Gastrocnemius medialis (tissue), 4 donors: Measurements from ENCODE around the gene SLC19A2. TPM values are rescaled to one million over a fixed set of nuclear protein-coding genes. Genes with fewer than 3 reads are reported as not detected.
A peak's percentile ranks its signal among the peaks of the same experiment; 100 is the strongest.

Experiments used
- ATAC-seq, 2 donors: fragments of 150-250 bp; one replicate each; pipeline ENCODE4 v1.9.1; 2016
- DNase-seq, 2 donors: peaks; one replicate each; pipeline ENCODE4 v3.0.0-alpha.2; 2019
- H3K27ac ChIP-seq, 4 donors: fragments of 200-600 bp; sonication (generic); 1 replicate in 1 of 4; 2 replicates in 3 of 4; pipeline ENCODE4 v1.5.1; 2016 to 2018; ENCODE audit warnings: mild to moderate bottlenecking in 2 of 4, moderate library complexity in 1 of 4
- H3K27me3 ChIP-seq, 3 donors: fragments of 200-600 bp; sonication (generic) in 2 of 3; 1 replicate in 1 of 3; 2 replicates in 2 of 3; pipeline versions ENCODE4 v1.5.1 to v1.6.0; 2016 to 2019; ENCODE audit warnings: mild to moderate bottlenecking in 1 of 3, moderate library complexity in 1 of 3
- H3K36me3 ChIP-seq, 2 donors: fragments of 200-600 bp; sonication (generic) in 1 of 2; one replicate each; pipeline ENCODE4 v1.5.1; 2017 to 2018
- H3K4me1 ChIP-seq, 2 donors: fragments of 200-600 bp; sonication (generic) in 1 of 2; one replicate each; pipeline ENCODE4 v1.5.1; 2016 to 2017; ENCODE audit warnings: mild to moderate bottlenecking in 2 of 2
- H3K4me3 ChIP-seq, 4 donors: fragments of 200-600 bp; sonication (generic) in 3 of 4; 1 replicate in 1 of 4; 2 replicates in 3 of 4; pipeline ENCODE4 v1.5.1; 2016 to 2019; ENCODE audit warnings: mild to moderate bottlenecking in 2 of 4
- H3K9me3 ChIP-seq, 3 donors: fragments of 200-600 bp; sonication (generic) in 2 of 3; 1 replicate in 1 of 3; 2 replicates in 2 of 3; pipeline ENCODE4 v1.5.1; 2016 to 2019
- POLR2A ChIP-seq, 2 donors: fragments of 450-650 bp; IDR thresholded peaks; one replicate each; pipeline ENCODE4 v1.6.1; 2017; ENCODE audit warnings: antibody characterized with exemption in 2 of 2, mild to moderate bottlenecking in 2 of 2, moderate library complexity in 2 of 2
- in situ Hi-C, 4 donors: fragments of 200-750 bp; cut with MboI; loops; one replicate each; pipeline versions ENCODE4 v1.15.0 to v1.8.0; 2017; ENCODE audit warnings: low sequenced_read_pairs in 4 of 4
- intact Hi-C: fragments of 100-400 bp; cut with DNase I; formaldehyde crosslinking; loops from one replicate; pipeline ENCODE4 v1.15.1; 2023; ENCODE audit warnings: low total_unique reads
- total RNA-seq, 4 donors: library from RNA; depleted of rRNA; stranded (reverse); fragments of >200 nt; gene quantifications; one replicate each; pipeline versions ENCODE4 v1.1.0 to v1.2.3, GENCODE V29; 2016
- TF ChIP-seq, protein P1 (sequence below), 5 experiments: fragments of 450-650 bp in 3 of 5; fragments of 200-600 bp in 2 of 5; sonication (generic) in 2 of 5; IDR thresholded peaks in 4 of 5; conservative IDR thresholded peaks in 1 of 5; 1 replicate in 4 of 5; 2 replicates in 1 of 5; pipeline ENCODE4 v1.5.1; 2016 to 2019; ENCODE audit warnings: antibody characterized with exemption in 5 of 5, mild to moderate bottlenecking in 3 of 5, moderate library complexity in 3 of 5

The SLC19A2 gene
- total RNA-seq, 4 donors from 2014 or later: 93.3 to 176 (median 99.8) TPM

DNA sequence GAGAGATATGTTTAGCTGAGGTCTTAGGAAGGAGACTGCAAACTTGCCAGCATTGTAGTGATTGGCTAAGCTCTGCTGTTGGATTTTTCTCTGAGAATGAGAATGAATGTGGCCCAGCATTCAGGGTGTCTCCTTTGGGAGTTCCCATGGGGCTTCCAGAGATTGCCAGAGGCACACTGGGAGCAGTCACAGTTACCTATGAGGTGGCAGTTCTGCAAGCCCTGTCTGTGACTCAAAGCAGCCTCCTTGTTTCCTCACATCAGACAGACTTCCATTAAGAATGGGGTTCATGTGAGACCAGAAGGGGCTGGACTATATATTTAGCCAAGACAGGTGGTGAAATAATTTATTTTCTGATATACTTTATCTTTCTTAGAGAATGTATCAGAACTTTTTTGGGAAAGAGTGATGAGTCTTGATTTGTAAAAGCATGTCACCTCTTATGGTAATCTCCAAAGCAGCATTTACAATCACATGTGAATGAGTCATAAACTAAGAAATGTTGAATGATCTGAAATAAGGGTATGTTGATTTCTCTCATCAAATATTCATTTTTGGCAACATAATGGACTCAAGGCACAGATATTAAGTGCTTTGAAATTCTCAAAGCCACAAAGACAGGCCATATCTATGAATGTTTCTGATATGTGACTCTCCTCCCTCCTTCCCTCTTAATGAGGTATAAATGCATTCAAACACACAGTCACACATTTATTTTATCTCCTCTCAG, 9.5 kb upstream of the SLC19A2 start:
- no peak for ATAC-seq

DNA sequence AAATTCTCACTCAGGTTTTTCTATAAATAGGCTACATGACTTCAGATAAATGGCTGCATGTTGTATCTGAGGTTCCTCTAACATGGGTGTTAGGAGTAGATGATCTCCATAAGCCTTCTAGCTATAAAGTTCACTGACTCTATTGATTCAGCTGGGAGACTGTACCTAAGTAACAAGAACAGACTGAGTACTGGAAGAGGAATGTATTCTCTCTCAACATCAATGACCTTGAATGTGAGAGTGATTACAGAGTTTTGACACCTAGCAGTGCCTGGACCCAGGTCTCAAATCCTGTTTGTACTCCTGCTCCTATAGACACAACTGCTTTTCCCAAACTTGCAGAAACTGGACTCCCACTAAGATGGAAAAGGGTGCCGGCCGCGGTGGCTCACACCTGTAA, 8.6 kb upstream of the SLC19A2 start:
- in situ Hi-C loops: loop anchor here in 3 of 4 donors (25.0 kb wide), 5 partner anchors 382 to 1557 kb away; partner anchors contain the start of genes ATP1B1 (in 2 of the 3), DCAF6 (in 1 of the 3) and MPC2 (in 1 of the 3)
- no peaks in the 10 kb centered on the region for H3K27me3 ChIP-seq
- no peak for ATAC-seq

More for the DNA sequence above, 9.5 kb upstream of the SLC19A2 start:
- DNase-seq: no peak
- Histone ChIP-seq H3K4me3 (no peak overlapping the region), H3K36me3 (no peaks in the 10 kb centered on the region), H3K9me3 (no peaks in the 10 kb centered on the region), H3K27me3 (no peaks in the 10 kb centered on the region), H3K27ac (no peak overlapping the region), H3K4me1 (no peaks in the 10 kb centered on the region)
- TF ChIP-seq, protein P1, sequence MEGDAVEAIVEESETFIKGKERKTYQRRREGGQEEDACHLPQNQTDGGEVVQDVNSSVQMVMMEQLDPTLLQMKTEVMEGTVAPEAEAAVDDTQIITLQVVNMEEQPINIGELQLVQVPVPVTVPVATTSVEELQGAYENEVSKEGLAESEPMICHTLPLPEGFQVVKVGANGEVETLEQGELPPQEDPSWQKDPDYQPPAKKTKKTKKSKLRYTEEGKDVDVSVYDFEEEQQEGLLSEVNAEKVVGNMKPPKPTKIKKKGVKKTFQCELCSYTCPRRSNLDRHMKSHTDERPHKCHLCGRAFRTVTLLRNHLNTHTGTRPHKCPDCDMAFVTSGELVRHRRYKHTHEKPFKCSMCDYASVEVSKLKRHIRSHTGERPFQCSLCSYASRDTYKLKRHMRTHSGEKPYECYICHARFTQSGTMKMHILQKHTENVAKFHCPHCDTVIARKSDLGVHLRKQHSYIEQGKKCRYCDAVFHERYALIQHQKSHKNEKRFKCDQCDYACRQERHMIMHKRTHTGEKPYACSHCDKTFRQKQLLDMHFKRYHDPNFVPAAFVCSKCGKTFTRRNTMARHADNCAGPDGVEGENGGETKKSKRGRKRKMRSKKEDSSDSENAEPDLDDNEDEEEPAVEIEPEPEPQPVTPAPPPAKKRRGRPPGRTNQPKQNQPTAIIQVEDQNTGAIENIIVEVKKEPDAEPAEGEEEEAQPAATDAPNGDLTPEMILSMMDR (IDR thresholded peaks at IDR 0.05 in 4 of 5, conservative IDR thresholded peaks at IDR 0.05 in 1 of 5): no peak
- TF ChIP-seq POLR2A (IDR thresholded peaks at IDR 0.05): no peak
- in situ Hi-C loops (loop anchor here in 3 of 4 donors (25.0 kb wide), 5 partner anchors 383 to 1558 kb away; partner anchors contain the start of genes ATP1B1 (in 2 of the 3), DCAF6 (in 1 of the 3) and MPC2 (in 1 of the 3)), intact Hi-C loops (no loop called here)

DNA sequence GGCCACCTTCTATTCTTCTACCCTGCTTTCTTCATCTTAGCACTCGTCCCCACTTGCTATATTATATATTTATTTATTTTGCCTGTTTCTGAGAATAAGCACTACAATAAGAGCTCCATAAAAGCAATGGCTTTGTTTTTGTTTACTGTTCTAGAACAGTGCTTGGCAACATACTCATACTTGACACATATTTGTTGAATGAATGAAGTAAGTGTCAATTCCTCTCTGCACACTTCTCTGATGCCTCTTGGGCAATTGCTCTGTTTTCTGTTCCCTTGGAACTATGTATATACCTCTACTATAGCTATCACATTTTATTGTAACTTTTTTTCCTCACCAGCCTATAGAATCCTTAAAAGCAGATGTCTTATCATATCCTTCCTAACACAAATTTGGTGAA, 7.5 kb upstream of the SLC19A2 start:
- Histone ChIP-seq H3K4me3 (no peak overlapping the region), H3K9me3 (no peaks in the 10 kb centered on the region), H3K36me3 (no peaks in the 10 kb centered on the region), H3K27ac (no peak overlapping the region), H3K4me1 (peaks cover 6 to 12% of the 10 kb centered on the region in 2 donors), H3K27me3 (no peaks in the 10 kb centered on the region)
- ATAC-seq (peak in 1 of 2 donors; percentile 39), DNase-seq (no peak)
- in situ Hi-C loops: loop anchor here in 3 of 4 donors (25.0 kb wide), 5 partner anchors 381 to 1556 kb away; partner anchors contain the start of genes ATP1B1 (in 2 of the 3), DCAF6 (in 1 of the 3) and MPC2 (in 1 of the 3)
- no peak for TF ChIP-seq POLR2A (IDR thresholded peaks at IDR 0.05)
- TF ChIP-seq, protein P1 (IDR thresholded peaks at IDR 0.05 in 4 of 5, conservative IDR thresholded peaks at IDR 0.05 in 1 of 5): no peak
- intact Hi-C loops: no loop called here

More for the DNA sequence above, 8.6 kb upstream of the SLC19A2 start:
- H3K36me3 ChIP-seq: no peaks in the 10 kb centered on the region
- TF ChIP-seq, protein P1 (IDR thresholded peaks at IDR 0.05 in 4 of 5, conservative IDR thresholded peaks at IDR 0.05 in 1 of 5): no peak
- no peak for TF ChIP-seq POLR2A (IDR thresholded peaks at IDR 0.05)
- H3K4me1 ChIP-seq: peaks cover 0 to 1% of the 10 kb centered on the region in 2 donors
- no peak for DNase-seq
- H3K27ac ChIP-seq: no peak overlapping the region
- intact Hi-C loops: no loop called here
- H3K9me3 ChIP-seq: no peaks in the 10 kb centered on the region
- H3K4me3 ChIP-seq: no peak overlapping the region

DNA sequence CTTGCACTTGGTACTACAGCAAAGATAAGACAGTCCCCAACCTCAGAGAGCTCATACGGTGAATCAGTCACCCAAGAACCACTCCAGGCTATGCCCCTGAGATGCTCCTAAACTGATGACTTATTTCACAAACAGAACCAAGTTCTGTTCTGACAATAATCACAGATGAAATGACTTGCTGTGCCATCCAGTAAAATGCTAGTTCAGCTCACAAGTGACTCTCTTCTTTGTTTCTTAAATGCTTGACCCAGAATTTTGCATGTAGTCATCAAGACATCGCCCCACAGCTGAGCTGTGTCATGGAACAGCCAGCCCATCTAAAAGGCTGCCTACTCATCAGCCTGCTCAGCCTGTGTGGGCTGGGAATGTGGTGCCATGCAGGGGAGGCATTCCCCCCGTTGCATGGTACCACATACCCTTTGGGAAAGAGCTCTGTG, 6.1 kb upstream of the SLC19A2 start:
- intact Hi-C loops (no loop called here), in situ Hi-C loops (loop anchor here in 3 of 4 donors (25.0 kb wide), 5 partner anchors 380 to 1555 kb away; partner anchors contain the start of genes ATP1B1 (in 2 of the 3), DCAF6 (in 1 of the 3) and MPC2 (in 1 of the 3))
- Histone ChIP-seq H3K4me3 (no peak overlapping the region), H3K36me3 (no peaks in the 10 kb centered on the region), H3K27me3 (no peaks in the 10 kb centered on the region), H3K27ac (peak overlapping the region in 1 of 4 donors; percentile 6), H3K9me3 (no peaks in the 10 kb centered on the region), H3K4me1 (peaks cover 15 to 25% of the 10 kb centered on the region in 2 donors)
- DNase-seq: no peak
- TF ChIP-seq POLR2A (IDR thresholded peaks at IDR 0.05): no peak
- TF ChIP-seq, protein P1 (IDR thresholded peaks at IDR 0.05 in 4 of 5, conservative IDR thresholded peaks at IDR 0.05 in 1 of 5): no peak
- ATAC-seq: no peak
